T-helper 2 cell treated with Interferon-gamma antibody and Interleukin-4, amounts not matched to agents 5 μg/mL and 100 μg/mL, for 36 hours (primary cell): ENCODE results near the gene VANGL2.
"Not testable (repeated sequence)": the region's sequence is repeated elsewhere in the genome, so short reads cannot be mapped to it uniquely, and the experiment has no call there.

Experiments
- DNase-seq: peaks from one replicate; pipeline ENCODE4 v3.0.0; 2021; ENCODE audit warnings: low spot score
- H3K27ac Mint-ChIP-seq: one replicate; pipeline ENCODE4 v1.8.0; 2021; ENCODE audit warnings: mild to moderate bottlenecking, mixed read lengths
- H3K27me3 Mint-ChIP-seq: one replicate; pipeline ENCODE4 v1.8.0; 2021; ENCODE audit warnings: low read depth, mixed read lengths
- H3K36me3 Mint-ChIP-seq: one replicate; pipeline ENCODE4 v1.8.0; 2021; ENCODE audit warnings: low read depth, mixed read lengths
- H3K4me1 Mint-ChIP-seq: one replicate; pipeline ENCODE4 v1.8.0; 2021; ENCODE audit warnings: low read depth, mixed read lengths
- H3K4me3 Mint-ChIP-seq: one replicate; pipeline ENCODE4 v1.8.0; 2022; ENCODE audit warnings: mild to moderate bottlenecking, moderate library complexity, mixed read lengths
- H3K9me3 Mint-ChIP-seq: one replicate; pipeline ENCODE4 v1.8.0; 2021; ENCODE audit warnings: mixed read lengths

The VANGL2 gene

GRCh38 chr1:160376525-160377131, 23.7 kb upstream of the VANGL2 start:
- H3K27ac Mint-ChIP-seq, result no peak overlapping the region
- peaks cover 10% of the 10 kb centered on the region for H3K27me3 Mint-ChIP-seq
- H3K36me3 Mint-ChIP-seq, result no peaks in the 10 kb centered on the region
- DNase-seq, result peak; percentile 27
- no peaks in the 10 kb centered on the region for H3K9me3 Mint-ChIP-seq
- peak overlapping the region; percentile 27 for H3K4me3 Mint-ChIP-seq
- H3K4me1 Mint-ChIP-seq, result peaks cover 14% of the 10 kb centered on the region

GRCh38 chr1:160377585-160378206, 22.7 kb upstream of the VANGL2 start:
- no peaks in the 10 kb centered on the region for H3K36me3 Mint-ChIP-seq
- no peak for DNase-seq
- H3K27me3 Mint-ChIP-seq, result peaks cover 10% of the 10 kb centered on the region
- H3K9me3 Mint-ChIP-seq, result no peaks in the 10 kb centered on the region
- H3K27ac Mint-ChIP-seq, result no peak overlapping the region
- H3K4me3 Mint-ChIP-seq, result no peak overlapping the region
- H3K4me1 Mint-ChIP-seq, result peaks cover 14% of the 10 kb centered on the region

- H3K4me3 Mint-ChIP-seq, H3K27ac Mint-ChIP-seq, H3K9me3 Mint-ChIP-seq, H3K4me1 Mint-ChIP-seq, DNase-seq, H3K36me3 Mint-ChIP-seq: not testable (repeated sequence)
- H3K27me3 Mint-ChIP-seq, result peaks cover 44% of the 10 kb centered on the region
These were observed 15.6 kb upstream of the VANGL2 start for GRCh38 chr1:160384812-160385211.

GRCh38 chr1:160388406-160388805, 12.0 kb upstream of the VANGL2 start:
- not testable (repeated sequence) for H3K27ac Mint-ChIP-seq, DNase-seq, H3K36me3 Mint-ChIP-seq, H3K4me3 Mint-ChIP-seq, H3K4me1 Mint-ChIP-seq, H3K9me3 Mint-ChIP-seq
- H3K27me3 Mint-ChIP-seq, result peaks cover 50% of the 10 kb centered on the region

GRCh38 chr1:160394673-160395072, 5.7 kb upstream of the VANGL2 start:
- no peaks in the 10 kb centered on the region for H3K4me1 Mint-ChIP-seq
- peaks cover 37% of the 10 kb centered on the region for H3K27me3 Mint-ChIP-seq

GRCh38 chr1:160397651-160398050, 2.7 kb upstream of the VANGL2 start:
- H3K4me3 Mint-ChIP-seq, result no peak overlapping the region
- H3K36me3 Mint-ChIP-seq, result no peaks in the 10 kb centered on the region
- H3K27me3 Mint-ChIP-seq, result peaks cover 47% of the 10 kb centered on the region
- no peak for DNase-seq
- H3K9me3 Mint-ChIP-seq, result no peaks in the 10 kb centered on the region
- H3K4me1 Mint-ChIP-seq, result no peaks in the 10 kb centered on the region
- no peak overlapping the region for H3K27ac Mint-ChIP-seq

More at GRCh38 chr1:160394673-160395072, 5.7 kb upstream of the VANGL2 start:
- DNase-seq, result no peak
- H3K4me3 Mint-ChIP-seq, result no peak overlapping the region
- no peaks in the 10 kb centered on the region for H3K9me3 Mint-ChIP-seq
- no peaks in the 10 kb centered on the region for H3K36me3 Mint-ChIP-seq
- no peak overlapping the region for H3K27ac Mint-ChIP-seq

GRCh38 chr1:160398823-160399222, 1.5 kb upstream of the VANGL2 start:
- Mint-ChIP-seq H3K4me1 (no peaks in the 10 kb centered on the region), H3K27me3 (peaks cover 57% of the 10 kb centered on the region), H3K9me3 (no peaks in the 10 kb centered on the region), H3K4me3 (peak overlapping the region; percentile 5), H3K36me3 (no peaks in the 10 kb centered on the region), H3K27ac (no peak overlapping the region)
- DNase-seq, result no peak

- Mint-ChIP-seq H3K36me3 (no peaks in the 10 kb centered on the region), H3K4me3 (no peak overlapping the region), H3K27me3 (peaks cover 57% of the 10 kb centered on the region), H3K4me1 (no peaks in the 10 kb centered on the region), H3K9me3 (no peaks in the 10 kb centered on the region), H3K27ac (no peak overlapping the region)
- no peak for DNase-seq
These were observed 681 bp upstream of the VANGL2 start for GRCh38 chr1:160399544-160400222.

- Mint-ChIP-seq H3K4me3 (peak overlapping the region; percentile 8), H3K27me3 (peaks cover 48% of the 10 kb centered on the region), H3K4me1 (no peaks in the 10 kb centered on the region), H3K9me3 (no peaks in the 10 kb centered on the region), H3K27ac (no peak overlapping the region), H3K36me3 (no peaks in the 10 kb centered on the region)
- DNase-seq, result no peak
These were observed 502 bp downstream of the VANGL2 start for GRCh38 chr1:160400646-160401486.

GRCh38 chr1:160401487-160401805, 1.1 kb downstream of the VANGL2 start:
- H3K27me3 Mint-ChIP-seq, result peaks cover 45% of the 10 kb centered on the region
- H3K9me3 Mint-ChIP-seq, result no peaks in the 10 kb centered on the region
- no peaks in the 10 kb centered on the region for H3K4me1 Mint-ChIP-seq
- DNase-seq, result no peak
- H3K36me3 Mint-ChIP-seq, result no peaks in the 10 kb centered on the region
- H3K4me3 Mint-ChIP-seq, result no peak overlapping the region
- H3K27ac Mint-ChIP-seq, result no peak overlapping the region

GRCh38 chr1:160402001-160402795, 1.8 kb downstream of the VANGL2 start:
- no peaks in the 10 kb centered on the region for H3K9me3 Mint-ChIP-seq
- peaks cover 43% of the 10 kb centered on the region for H3K27me3 Mint-ChIP-seq
- no peak overlapping the region for H3K4me3 Mint-ChIP-seq
- H3K27ac Mint-ChIP-seq, result no peak overlapping the region
- no peaks in the 10 kb centered on the region for H3K4me1 Mint-ChIP-seq
- DNase-seq, result no peak
- no peaks in the 10 kb centered on the region for H3K36me3 Mint-ChIP-seq

GRCh38 chr1:160403244-160403643, 2.9 kb downstream of the VANGL2 start:
- Mint-ChIP-seq H3K36me3 (no peaks in the 10 kb centered on the region), H3K27ac (no peak overlapping the region), H3K9me3 (no peaks in the 10 kb centered on the region), H3K4me3 (no peak overlapping the region), H3K27me3 (peaks cover 43% of the 10 kb centered on the region), H3K4me1 (no peaks in the 10 kb centered on the region)
- no peak for DNase-seq

GRCh38 chr1:160404094-160404493, 3.7 kb downstream of the VANGL2 start:
- no peak for DNase-seq

More at GRCh38 chr1:160404094-160404493, 3.7 kb downstream of the VANGL2 start:
- Mint-ChIP-seq H3K9me3 (no peaks in the 10 kb centered on the region), H3K27me3 (peaks cover 39% of the 10 kb centered on the region), H3K4me1 (no peaks in the 10 kb centered on the region), H3K4me3 (no peak overlapping the region), H3K27ac (no peak overlapping the region), H3K36me3 (no peaks in the 10 kb centered on the region)
